WTC11 (cell line): ENCODE data around the gene CACYBP. TPM values are rescaled to one million over a fixed set of nuclear protein-coding genes. Genes with fewer than 3 reads are reported as not detected.

ENCODE experiments used
- ATAC-seq: fragments of 200-7000 bp; cut with Tn5 transposase; 2 replicates; pipeline ENCODE4 v1.10.0; 2021; ENCODE audit warnings: mild to moderate bottlenecking, moderate library complexity
- CTCF ChIA-PET: fragments of 300-600 bp; sonication (Branson Sonifier 250); formaldehyde crosslinking; loops from one replicate; lab custom pipeline; 2021; ENCODE audit warnings: antibody characterized with exemption; lab: Charles Lee
- POLR2A ChIA-PET: fragments of 350-600 bp; sonication (Branson Sonifier 250); formaldehyde crosslinking; loops from one replicate; lab custom pipeline; 2021; ENCODE audit warnings: antibody characterized with exemption; lab: Charles Lee
- DNase-seq: peaks from one replicate; pipeline ENCODE4 v3.0.0; 2021; ENCODE audit warnings: low spot score
- H3K27ac Mint-ChIP-seq: 2 replicates; pipeline ENCODE4 v1.8.0; 2021; ENCODE audit warnings: mixed read lengths
- H3K27me3 Mint-ChIP-seq: 2 replicates; pipeline ENCODE4 v1.8.0; 2021; ENCODE audit warnings: low read depth, mild to moderate bottlenecking, moderate library complexity, mixed read lengths
- H3K36me3 Mint-ChIP-seq: 2 replicates; pipeline ENCODE4 v1.8.0; 2021; ENCODE audit warnings: mixed read lengths
- H3K4me1 Mint-ChIP-seq: 2 replicates; pipeline ENCODE4 v1.8.0; 2022; ENCODE audit warnings: mixed read lengths
- H3K4me3 Mint-ChIP-seq: 2 replicates; pipeline ENCODE4 v1.8.0; 2021; ENCODE audit warnings: mild to moderate bottlenecking, moderate library complexity, mixed read lengths
- H3K9me3 Mint-ChIP-seq: 2 replicates; pipeline ENCODE4 v1.8.0; 2021; ENCODE audit warnings: mixed read lengths
- AR ChIP-seq: fragments of 250-450 bp; sonication (Bioruptor Pico); IDR thresholded peaks from 2 replicates; pipeline ENCODE4 v1.9.0; 2021; ENCODE audit warnings: mild to moderate bottlenecking
- ATF1 ChIP-seq: sonication (generic); formaldehyde crosslinking; IDR thresholded peaks from 2 replicates; pipeline ENCODE4 v1.8.1; 2023; ENCODE audit warnings: mild to moderate bottlenecking, moderate library complexity, missing genetic modification reagents
- E2F1 ChIP-seq: sonication (generic); formaldehyde crosslinking; IDR thresholded peaks from 2 replicates; pipeline ENCODE4 v1.8.0; 2022; ENCODE audit warnings: mild to moderate bottlenecking, missing genetic modification reagents
- FOXJ3 ChIP-seq: sonication (generic); formaldehyde crosslinking; IDR thresholded peaks from 2 replicates; pipeline ENCODE4 v1.9.0; 2021; ENCODE audit warnings: missing genetic modification reagents, mild to moderate bottlenecking, borderline replicate concordance
- IRF1 ChIP-seq: sonication (generic); formaldehyde crosslinking; IDR thresholded peaks from 2 replicates; pipeline ENCODE4 v1.8.0; 2023; ENCODE audit warnings: missing genetic modification reagents
- JUN ChIP-seq: sonication (generic); formaldehyde crosslinking; IDR thresholded peaks from 2 replicates; pipeline ENCODE4 v1.8.0; 2023; ENCODE audit warnings: mild to moderate bottlenecking, missing genetic modification reagents
- KAT7 ChIP-seq: sonication (generic); formaldehyde crosslinking; IDR thresholded peaks from 2 replicates; pipeline ENCODE4 v1.8.1; 2023; ENCODE audit warnings: missing genetic modification reagents, mild to moderate bottlenecking, borderline replicate concordance
- NFE2L1 ChIP-seq: sonication (generic); formaldehyde crosslinking; IDR thresholded peaks from 2 replicates; pipeline ENCODE4 v1.8.1; 2023; ENCODE audit warnings: missing genetic modification reagents
- NFYB ChIP-seq: sonication (generic); formaldehyde crosslinking; conservative IDR thresholded peaks from 2 replicates; pipeline ENCODE4 v1.8.0; 2022; ENCODE audit warnings: low read depth, missing genetic modification reagents
- NR3C1 ChIP-seq: sonication (generic); formaldehyde crosslinking; conservative IDR thresholded peaks from 2 replicates; pipeline ENCODE4 v1.8.1; 2023; ENCODE audit warnings: low read depth, mild to moderate bottlenecking, missing genetic modification reagents
- PREB ChIP-seq: sonication (generic); formaldehyde crosslinking; IDR thresholded peaks from 2 replicates; pipeline ENCODE4 v1.8.1; 2022; ENCODE audit warnings: mild to moderate bottlenecking, missing genetic modification reagents, moderate library complexity, borderline replicate concordance
- SMAD3 ChIP-seq: sonication (generic); formaldehyde crosslinking; IDR thresholded peaks from 2 replicates; pipeline ENCODE4 v1.8.0; 2022; ENCODE audit warnings: missing genetic modification reagents, mild to moderate bottlenecking, borderline replicate concordance
- SOX15 ChIP-seq: fragments of 250-450 bp; sonication (Bioruptor Pico); IDR thresholded peaks from 2 replicates; pipeline ENCODE4 v1.9.0; 2021; ENCODE audit warnings: mild to moderate bottlenecking
- STAT6 ChIP-seq: sonication (generic); formaldehyde crosslinking; conservative IDR thresholded peaks from 2 replicates; pipeline ENCODE4 v1.8.1; 2023; ENCODE audit warnings: mild to moderate bottlenecking, low read depth, missing genetic modification reagents, moderate library complexity
- TEAD1 ChIP-seq: sonication (generic); formaldehyde crosslinking; IDR thresholded peaks from 2 replicates; pipeline ENCODE4 v1.8.0; 2022; ENCODE audit warnings: mild to moderate bottlenecking, missing genetic modification reagents
- TEAD4 ChIP-seq: sonication (generic); formaldehyde crosslinking; IDR thresholded peaks from 2 replicates; pipeline ENCODE4 v1.8.0; 2022; ENCODE audit warnings: mild to moderate bottlenecking, missing genetic modification reagents
- ZMAT4 ChIP-seq: fragments of 250-450 bp; sonication (Bioruptor Pico); IDR thresholded peaks from 2 replicates; pipeline ENCODE4 v1.9.0; 2021; ENCODE audit warnings: mild to moderate bottlenecking
- ZNF121 ChIP-seq: sonication (generic); formaldehyde crosslinking; IDR thresholded peaks from 2 replicates; pipeline ENCODE4 v1.8.0; 2023; ENCODE audit warnings: missing genetic modification reagents
- ZNF219 ChIP-seq: sonication (generic); formaldehyde crosslinking; IDR thresholded peaks from 2 replicates; pipeline ENCODE4 v1.8.0; 2023; ENCODE audit warnings: missing genetic modification reagents, mild to moderate bottlenecking, borderline replicate concordance
- ZNF263 ChIP-seq: sonication (generic); formaldehyde crosslinking; IDR thresholded peaks from 2 replicates; pipeline ENCODE4 v1.8.1; 2022; ENCODE audit warnings: low read depth, mild to moderate bottlenecking, moderate library complexity, missing genetic modification reagents
- ZNF425 ChIP-seq: fragments of 250-450 bp; sonication (Bioruptor Pico); conservative IDR thresholded peaks from 2 replicates; pipeline ENCODE4 v1.9.0; 2021; ENCODE audit warnings: mild to moderate bottlenecking
- total RNA-seq: library from RNA; stranded (reverse); gene quantifications from 3 replicates; pipeline ENCODE4 v1.2.3, GENCODE V29; 2021

The CACYBP gene
- total RNA-seq, 1 experiment from 2014 or later, result 211 TPM

- no peak for TF ChIP-seq ATF1 (CRISPR knock-in tag)
- TF ChIP-seq PREB (CRISPR knock-in tag), result no peak
- TF ChIP-seq TEAD1 (CRISPR knock-in tag), result no peak
- TF ChIP-seq SMAD3 (CRISPR knock-in tag), result no peak
These were observed 36.1 kb upstream of the CACYBP start (continued) for GRCh38 chr1:174963529-174964125.

GRCh38 chr1:174964261-174964971 is 35.3 kb upstream of the CACYBP start:
- POLR2A ChIA-PET, result no interaction called here
- no peak for ATAC-seq
- peak overlapping the region; percentile 55 for H3K27ac Mint-ChIP-seq
- no peak for DNase-seq
- H3K27me3 Mint-ChIP-seq, result no peaks in the 10 kb centered on the region
- no peaks in the 10 kb centered on the region for H3K9me3 Mint-ChIP-seq
- CTCF ChIA-PET, result interaction anchor here (1.5 kb wide), 1 partner anchor 22 kb away, joined by 3 read pairs; no protein-coding TSS in a partner anchor
- H3K4me1 Mint-ChIP-seq, result peaks cover 28% of the 10 kb centered on the region
- H3K4me3 Mint-ChIP-seq, result no peak overlapping the region
- peaks cover 30% of the 10 kb centered on the region for H3K36me3 Mint-ChIP-seq
- TF ChIP-seq E2F1 (CRISPR knock-in tag), result no peak
- TF ChIP-seq ATF1 (CRISPR knock-in tag), result no peak
- TF ChIP-seq IRF1 (CRISPR knock-in tag), result no peak
- no peak for TF ChIP-seq STAT6 (CRISPR knock-in tag)
- no peak for TF ChIP-seq SOX15

GRCh38 chr1:174964972-174965361 is 34.8 kb upstream of the CACYBP start:
- ATAC-seq, result no peak
- Mint-ChIP-seq H3K4me1 (peaks cover 23% of the 10 kb centered on the region), H3K4me3 (no peak overlapping the region), H3K27ac (peak overlapping the region; percentile 20; the same call in 1 of the 2 replicates), H3K9me3 (no peaks in the 10 kb centered on the region), H3K27me3 (no peaks in the 10 kb centered on the region), H3K36me3 (peaks cover 30% of the 10 kb centered on the region)
- ChIA-PET POLR2A (interaction anchor here (1.0 kb wide), 1 partner anchor 35 kb away, joined by 3 read pairs; the partner anchor contains the start of gene CACYBP), CTCF (interaction anchor here (1.5 to 1.7 kb wide), 2 partner anchors 18 to 21 kb away, joined by 3 to 6 read pairs; no protein-coding TSS in a partner anchor)
- DNase-seq, result no peak
- TF ChIP-seq NR3C1 (CRISPR knock-in tag) (no peak), ZNF263 (CRISPR knock-in tag) (no peak), ZNF219 (no peak), FOXJ3 (CRISPR knock-in tag) (no peak), KAT7 (CRISPR knock-in tag) (no peak), NFYB (CRISPR knock-in tag) (no peak), AR (CRISPR knock-in tag) (no peak), NFE2L1 (CRISPR knock-in tag) (no peak), TEAD4 (CRISPR knock-in tag) (no peak), ZNF425 (CRISPR knock-in tag) (no peak), ZMAT4 (CRISPR knock-in tag) (no peak), ZNF121 (no peak), JUN (CRISPR knock-in tag) (no peak)
